HCEC 1CT (cell line): ENCODE results near the gene GLP2R.

Experiments used
- DNase-seq: peaks from one replicate; pipeline ENCODE4 v3.0.0-alpha.2; 2017

The GLP2R gene

GRCh38 chr17:9859781-9860180 lies 34.1 kb downstream of the GLP2R start:
- DNase-seq, result no peak

- no peak for DNase-seq
Observed at GRCh38 chr17:9860851-9861250, 35.1 kb downstream of the GLP2R start.

- DNase-seq, result no peak
Observed at GRCh38 chr17:9862220-9862619, 36.5 kb downstream of the GLP2R start.

- no peak for DNase-seq
Observed at GRCh38 chr17:9862949-9863348, 37.2 kb downstream of the GLP2R start.

GRCh38 chr17:9865586-9865985 lies 39.9 kb downstream of the GLP2R start:
- DNase-seq, result no peak

GRCh38 chr17:9868552-9868951 lies 42.8 kb downstream of the GLP2R start:
- DNase-seq, result no peak

- DNase-seq, result no peak
Observed at GRCh38 chr17:9872852-9873251, 47.1 kb downstream of the GLP2R start.

GRCh38 chr17:9874722-9875121 lies 49.0 kb downstream of the GLP2R start:
- DNase-seq, result no peak

- DNase-seq, result no peak
Observed at GRCh38 chr17:9875441-9875840, 49.7 kb downstream of the GLP2R start.

GRCh38 chr17:9878356-9878755 lies 52.6 kb downstream of the GLP2R start:
- no peak for DNase-seq

GRCh38 chr17:9878786-9879525 lies 53.2 kb downstream of the GLP2R start:
- DNase-seq, result no peak

- no peak for DNase-seq
Observed at GRCh38 chr17:9880582-9880999, 54.9 kb downstream of the GLP2R start.

- DNase-seq, result no peak
Observed at GRCh38 chr17:9883451-9883850, 57.7 kb downstream of the GLP2R start.

GRCh38 chr17:9886141-9886930 lies 60.6 kb downstream of the GLP2R start:
- no peak for DNase-seq

GRCh38 chr17:9887508-9887907 lies 61.8 kb downstream of the GLP2R start:
- no peak for DNase-seq

- no peak for DNase-seq
Observed at GRCh38 chr17:9890124-9890523, 64.4 kb downstream of the GLP2R start.

- DNase-seq, result no peak
Observed at GRCh38 chr17:9893411-9894012, 67.8 kb downstream of the GLP2R start.

- DNase-seq, result no peak
Observed at GRCh38 chr17:9894231-9894630, 68.5 kb downstream of the GLP2R start.

GRCh38 chr17:9895923-9896322 lies 70.2 kb downstream of the GLP2R start:
- no peak for DNase-seq

GRCh38 chr17:9897372-9897968 lies 71.7 kb downstream of the GLP2R start:
- DNase-seq, result no peak

GRCh38 chr17:9898812-9899211 lies 73.1 kb downstream of the GLP2R start:
- no peak for DNase-seq

- DNase-seq, result no peak
Observed at GRCh38 chr17:9899280-9900043, 73.7 kb downstream of the GLP2R start.
